CD4-positive, alpha-beta T cell treated with Interleukin-2 at 100 ng/mL for 4 hours (primary cell): ENCODE results near the gene DIO1.

Source experiments
- DNase-seq: peaks from one replicate; pipeline ENCODE4 v3.0.0-alpha.2; 2020; ENCODE audit warnings: low spot score

Gene DIO1

GRCh38 chr1:53942127-53942957, 48.4 kb downstream of the DIO1 start:
- DNase-seq: no peak

GRCh38 chr1:53943090-53943489, 49.1 kb downstream of the DIO1 start:
- no peak for DNase-seq

- DNase-seq: no peak
Measured at GRCh38 chr1:53943490-53944043, 49.6 kb downstream of the DIO1 start.

GRCh38 chr1:53944469-53945182, 50.6 kb downstream of the DIO1 start:
- no peak for DNase-seq

GRCh38 chr1:53945183-53945432, 51.1 kb downstream of the DIO1 start:
- no peak for DNase-seq

- peak; percentile 98 for DNase-seq
Measured at GRCh38 chr1:53945433-53946251, 51.7 kb downstream of the DIO1 start, which contains the start of gene IFT25. TSS of gene IFT25 (minus strand) at chr1:53945699. CDS start at chr1:53940082, 5,617 bp downstream.

- no peak for DNase-seq
Measured at GRCh38 chr1:53946252-53947171, 52.5 kb downstream of the DIO1 start, which contains the start of gene LRRC42. TSS of gene LRRC42 (plus strand) at chr1:53946350. CDS start at chr1:53952000, 5,650 bp downstream.

- no peak for DNase-seq
Measured at GRCh38 chr1:53947172-53947907, 53.4 kb downstream of the DIO1 start.

GRCh38 chr1:53948291-53948690, 54.3 kb downstream of the DIO1 start:
- DNase-seq: no peak

- peak; percentile 29 for DNase-seq
Measured at GRCh38 chr1:53949023-53949990, 55.3 kb downstream of the DIO1 start.

GRCh38 chr1:53951697-53952096, 57.7 kb downstream of the DIO1 start:
- no peak for DNase-seq

- no peak for DNase-seq
Measured at GRCh38 chr1:53954128-53954527, 60.1 kb downstream of the DIO1 start.

- DNase-seq: no peak
Measured at GRCh38 chr1:53956308-53957168, 62.6 kb downstream of the DIO1 start.

GRCh38 chr1:53957194-53957818, 63.3 kb downstream of the DIO1 start:
- no peak for DNase-seq

- peak; percentile 64 for DNase-seq
Measured at GRCh38 chr1:53959664-53960250, 65.8 kb downstream of the DIO1 start.
